K562 (cell line): ENCODE results near the gene TCEA3. TPM values are rescaled to one million over a fixed set of nuclear protein-coding genes. Genes with fewer than 3 reads are reported as not detected.

Source experiments
- ARNT ChIP-seq, 2 experiments: fragments of 450-650 bp; IDR thresholded peaks; 2 replicates each; pipeline ENCODE4 v1.6.1; 2016; ENCODE audit warnings: mild to moderate bottlenecking in 1 of 2
- CC2D1A ChIP-seq: fragments of 450-650 bp; IDR thresholded peaks from 2 replicates; pipeline ENCODE4 v1.6.1; 2017; ENCODE audit warnings: mild to moderate bottlenecking
- DPF2 ChIP-seq: fragments of 450-650 bp; IDR thresholded peaks from 2 replicates; pipeline ENCODE4 v1.6.1; 2016
- ETV6 ChIP-seq, 3 experiments: fragments of 150-350 bp in 1 of 3; sonication (generic) in 1 of 3; formaldehyde crosslinking in 1 of 3; IDR thresholded peaks; 2 replicates each; pipeline versions ENCODE4 v1.6.1 to v1.8.0; 2014 to 2022; ENCODE audit warnings: borderline replicate concordance in 2 of 3, low read depth in 2 of 3, antibody characterized with exemption in 1 of 3, low read length in 1 of 3, mild to moderate bottlenecking in 1 of 3, missing genetic modification reagents in 1 of 3
- FOXA3 ChIP-seq, 2 experiments: fragments of 450-650 bp in 1 of 2; sonication (generic) in 1 of 2; formaldehyde crosslinking; IDR thresholded peaks in 1 of 2; conservative IDR thresholded peaks in 1 of 2; 2 replicates each; pipeline versions ENCODE4 v1.4.0 to v1.8.0; 2020 to 2022; ENCODE audit warnings: mild to moderate bottlenecking in 2 of 2, missing genetic modification reagents in 1 of 2
- HSF4 ChIP-seq: fragments of 250-450 bp; sonication (Bioruptor Pico); IDR thresholded peaks from 2 replicates; pipeline ENCODE4 v2.1.2; 2022; ENCODE audit warnings: mild to moderate bottlenecking, moderate library complexity, borderline replicate concordance
- MYNN ChIP-seq, 2 experiments: sonication (generic); formaldehyde crosslinking in 1 of 2; IDR thresholded peaks; 2 replicates each; pipeline versions ENCODE4 v1.5.0 to v1.6.1; 2016 to 2020; ENCODE audit warnings: antibody characterized with exemption in 1 of 2, missing genetic modification reagents in 1 of 2
- NCOR1 ChIP-seq: fragments of 450-650 bp; IDR thresholded peaks from 2 replicates; pipeline ENCODE4 v1.6.1; 2016; ENCODE audit warnings: mild to moderate bottlenecking, moderate library complexity
- SMARCE1 ChIP-seq: fragments of 450-650 bp; IDR thresholded peaks from 2 replicates; pipeline ENCODE4 v1.7.1; 2016; ENCODE audit warnings: mild to moderate bottlenecking
- TEAD4 ChIP-seq, 2 experiments: sonication (generic) in 1 of 2; formaldehyde crosslinking in 1 of 2; IDR thresholded peaks; 2 replicates each; pipeline versions ENCODE4 v1.6.1 to v1.8.0; 2012 to 2022; ENCODE audit warnings: borderline replicate concordance in 1 of 2, inconsistent platforms in 1 of 2, low read length in 1 of 2, mild to moderate bottlenecking in 1 of 2, missing genetic modification reagents in 1 of 2
- ZKSCAN8 ChIP-seq: fragments of 200-800 bp; sonication (Bioruptor generic); IDR thresholded peaks from 2 replicates; pipeline ENCODE4 v1.6.1; 2016; ENCODE audit warnings: missing genetic modification characterization, missing compliant biosample characterization
- ZNF134 ChIP-seq: fragments of 250-450 bp; sonication (Bioruptor Pico); conservative IDR thresholded peaks from 2 replicates; pipeline ENCODE4 v1.4.0; 2020
- ZNF253 ChIP-seq: fragments of 250-450 bp; sonication (Bioruptor Pico); conservative IDR thresholded peaks from 2 replicates; pipeline ENCODE4 v1.6.1; 2021; ENCODE audit warnings: mild to moderate bottlenecking
- ZNF431 ChIP-seq: sonication (generic); formaldehyde crosslinking; IDR thresholded peaks from 2 replicates; pipeline ENCODE4 v1.8.0; 2022; ENCODE audit warnings: mild to moderate bottlenecking, missing genetic modification reagents
- ZNF507 ChIP-seq: conservative IDR thresholded peaks from 2 replicates; pipeline ENCODE4 v1.6.1; 2017; ENCODE audit warnings: missing genetic modification characterization, missing compliant biosample characterization
- ZNF766 ChIP-seq: fragments of 200-800 bp; sonication (Bioruptor generic); conservative IDR thresholded peaks from 2 replicates; pipeline ENCODE4 v1.6.1; 2016; ENCODE audit warnings: missing genetic modification characterization, missing compliant biosample characterization
- polyA plus RNA-seq, 8 experiments: library from polyadenylated mRNA; depleted of rRNA in 4 of 8; stranded (reverse) in 5 of 8; unstranded in 3 of 8; fragments of >200 nt; fragmentation: Nextera tagmentation in 2 of 8; fragmentation: Illumina TruSeq in 1 of 8; extraction: Ambion mirVana in 2 of 8; extraction: Trizol in 1 of 8; gene quantifications; 2 replicates each; pipeline versions ENCODE4 v1.2.1 to v1.2.3, GENCODE V29; 2011 to 2014; ENCODE audit warnings: inconsistent platforms in 1 of 8, missing spikeins in 1 of 8
- total RNA-seq, 7 experiments: library from RNA; depleted of rRNA in 6 of 7; stranded (reverse); fragments of >200 nt in 6 of 7; fragmentation: Illumina TruSeq in 2 of 7; extraction: Trizol in 2 of 7; gene quantifications; 2 replicates each; pipeline versions ENCODE4 v1.2.1 to v1.2.3, GENCODE V29; 2011 to 2021; ENCODE audit warnings: low replicate concordance in 1 of 7
- TF ChIP-seq, protein P1 (sequence below): sonication (generic); formaldehyde crosslinking; IDR thresholded peaks from 2 replicates; pipeline ENCODE4 v1.8.0; 2023; ENCODE audit warnings: mild to moderate bottlenecking, missing genetic modification reagents
- TF ChIP-seq, protein P2 (sequence below): fragments of 250-450 bp; sonication (Bioruptor Pico); IDR thresholded peaks from 2 replicates; pipeline ENCODE4 v1.8.0; 2021; ENCODE audit warnings: borderline replicate concordance, mild to moderate bottlenecking, moderate library complexity; ENCODE audit not compliant: poor library complexity, severe bottlenecking
- TF ChIP-seq, protein P3 (sequence below): sonication (generic); formaldehyde crosslinking; IDR thresholded peaks from 2 replicates; pipeline ENCODE4 v1.8.0; 2023; ENCODE audit warnings: mild to moderate bottlenecking, missing genetic modification reagents
- TF ChIP-seq, protein P4 (sequence below): conservative IDR thresholded peaks from 2 replicates; pipeline ENCODE4 v1.6.1; 2011; ENCODE audit warnings: low read depth, mild to moderate bottlenecking, low read length; ENCODE audit not compliant: control insufficient read depth

Gene TCEA3
- total and polyA plus RNA-seq, 9 of the 15 experiments (the other 6 are each of a cell fraction or from before 2014, with no cell fraction given): 0.03 to 0.55 (median 0.36) TPM

DNA sequence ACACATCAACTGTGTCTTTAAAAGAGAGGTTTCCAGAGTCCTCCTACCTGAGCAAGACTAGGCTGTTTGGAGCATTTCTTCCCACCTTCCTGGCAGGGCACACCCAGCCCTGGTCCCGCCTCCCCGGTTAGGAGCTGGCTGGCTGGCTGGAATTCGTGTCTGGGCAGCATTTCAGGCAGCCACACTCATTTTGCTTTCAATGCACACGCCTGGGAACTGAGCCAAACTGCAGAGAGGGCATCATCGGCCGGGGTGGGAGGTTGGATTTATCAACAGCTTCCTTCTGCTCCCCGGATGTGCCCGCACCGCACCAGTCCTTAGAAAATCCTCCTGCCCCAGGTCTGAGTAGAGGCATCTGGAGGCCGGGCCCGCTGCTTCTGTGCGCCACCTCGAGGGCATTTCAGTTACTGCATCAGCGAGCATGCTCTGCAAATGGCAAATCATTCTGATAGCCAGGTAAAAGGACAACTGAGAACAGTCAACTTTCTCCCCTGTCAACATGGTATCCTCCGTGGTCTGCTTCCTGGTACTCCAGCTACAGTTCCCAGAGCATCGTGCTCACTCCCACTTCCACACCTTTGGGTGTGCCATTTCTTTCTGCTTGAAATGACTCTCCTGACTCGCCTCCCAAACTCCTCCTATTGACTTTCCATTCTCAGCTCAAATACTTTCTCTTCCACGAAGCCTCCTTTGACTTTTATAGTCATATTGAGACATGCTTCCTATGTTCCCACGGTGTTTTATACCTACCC lies 20.6 kb downstream of the TCEA3 start (continued):
- TF ChIP-seq, protein P1, sequence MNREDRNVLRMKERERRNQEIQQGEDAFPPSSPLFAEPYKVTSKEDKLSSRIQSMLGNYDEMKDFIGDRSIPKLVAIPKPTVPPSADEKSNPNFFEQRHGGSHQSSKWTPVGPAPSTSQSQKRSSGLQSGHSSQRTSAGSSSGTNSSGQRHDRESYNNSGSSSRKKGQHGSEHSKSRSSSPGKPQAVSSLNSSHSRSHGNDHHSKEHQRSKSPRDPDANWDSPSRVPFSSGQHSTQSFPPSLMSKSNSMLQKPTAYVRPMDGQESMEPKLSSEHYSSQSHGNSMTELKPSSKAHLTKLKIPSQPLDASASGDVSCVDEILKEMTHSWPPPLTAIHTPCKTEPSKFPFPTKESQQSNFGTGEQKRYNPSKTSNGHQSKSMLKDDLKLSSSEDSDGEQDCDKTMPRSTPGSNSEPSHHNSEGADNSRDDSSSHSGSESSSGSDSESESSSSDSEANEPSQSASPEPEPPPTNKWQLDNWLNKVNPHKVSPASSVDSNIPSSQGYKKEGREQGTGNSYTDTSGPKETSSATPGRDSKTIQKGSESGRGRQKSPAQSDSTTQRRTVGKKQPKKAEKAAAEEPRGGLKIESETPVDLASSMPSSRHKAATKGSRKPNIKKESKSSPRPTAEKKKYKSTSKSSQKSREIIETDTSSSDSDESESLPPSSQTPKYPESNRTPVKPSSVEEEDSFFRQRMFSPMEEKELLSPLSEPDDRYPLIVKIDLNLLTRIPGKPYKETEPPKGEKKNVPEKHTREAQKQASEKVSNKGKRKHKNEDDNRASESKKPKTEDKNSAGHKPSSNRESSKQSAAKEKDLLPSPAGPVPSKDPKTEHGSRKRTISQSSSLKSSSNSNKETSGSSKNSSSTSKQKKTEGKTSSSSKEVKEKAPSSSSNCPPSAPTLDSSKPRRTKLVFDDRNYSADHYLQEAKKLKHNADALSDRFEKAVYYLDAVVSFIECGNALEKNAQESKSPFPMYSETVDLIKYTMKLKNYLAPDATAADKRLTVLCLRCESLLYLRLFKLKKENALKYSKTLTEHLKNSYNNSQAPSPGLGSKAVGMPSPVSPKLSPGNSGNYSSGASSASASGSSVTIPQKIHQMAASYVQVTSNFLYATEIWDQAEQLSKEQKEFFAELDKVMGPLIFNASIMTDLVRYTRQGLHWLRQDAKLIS: peak; percentile 51; the same call in 1 of the 2 replicates
- no peak for TF ChIP-seq ZKSCAN8
- TF ChIP-seq, protein P2, sequence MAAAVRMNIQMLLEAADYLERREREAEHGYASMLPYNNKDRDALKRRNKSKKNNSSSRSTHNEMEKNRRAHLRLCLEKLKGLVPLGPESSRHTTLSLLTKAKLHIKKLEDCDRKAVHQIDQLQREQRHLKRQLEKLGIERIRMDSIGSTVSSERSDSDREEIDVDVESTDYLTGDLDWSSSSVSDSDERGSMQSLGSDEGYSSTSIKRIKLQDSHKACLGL (CRISPR knock-in tag): no peak
- no peak for TF ChIP-seq HSF4 (CRISPR knock-in tag)
- no peak for TF ChIP-seq ZNF431 (CRISPR knock-in tag)
- TF ChIP-seq ZNF253: no peak
- TF ChIP-seq ARNT (IDR thresholded peaks at IDR 0.05): no peak; a peak in 1 of 4 replicates
- TF ChIP-seq, protein P3, sequence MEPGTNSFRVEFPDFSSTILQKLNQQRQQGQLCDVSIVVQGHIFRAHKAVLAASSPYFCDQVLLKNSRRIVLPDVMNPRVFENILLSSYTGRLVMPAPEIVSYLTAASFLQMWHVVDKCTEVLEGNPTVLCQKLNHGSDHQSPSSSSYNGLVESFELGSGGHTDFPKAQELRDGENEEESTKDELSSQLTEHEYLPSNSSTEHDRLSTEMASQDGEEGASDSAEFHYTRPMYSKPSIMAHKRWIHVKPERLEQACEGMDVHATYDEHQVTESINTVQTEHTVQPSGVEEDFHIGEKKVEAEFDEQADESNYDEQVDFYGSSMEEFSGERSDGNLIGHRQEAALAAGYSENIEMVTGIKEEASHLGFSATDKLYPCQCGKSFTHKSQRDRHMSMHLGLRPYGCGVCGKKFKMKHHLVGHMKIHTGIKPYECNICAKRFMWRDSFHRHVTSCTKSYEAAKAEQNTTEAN (CRISPR knock-in tag): peak; percentile 75; the same call in 1 of the 2 replicates
- TF ChIP-seq ZNF766 (CRISPR knock-in tag): 0 out of 2 replicates have a peak, but pooled peaks have one; percentile 35
- TF ChIP-seq NCOR1: peak; percentile 55; the same call in 1 of the 2 replicates
- TF ChIP-seq ZNF507 (tag): no peak
- TF ChIP-seq, protein P4, sequence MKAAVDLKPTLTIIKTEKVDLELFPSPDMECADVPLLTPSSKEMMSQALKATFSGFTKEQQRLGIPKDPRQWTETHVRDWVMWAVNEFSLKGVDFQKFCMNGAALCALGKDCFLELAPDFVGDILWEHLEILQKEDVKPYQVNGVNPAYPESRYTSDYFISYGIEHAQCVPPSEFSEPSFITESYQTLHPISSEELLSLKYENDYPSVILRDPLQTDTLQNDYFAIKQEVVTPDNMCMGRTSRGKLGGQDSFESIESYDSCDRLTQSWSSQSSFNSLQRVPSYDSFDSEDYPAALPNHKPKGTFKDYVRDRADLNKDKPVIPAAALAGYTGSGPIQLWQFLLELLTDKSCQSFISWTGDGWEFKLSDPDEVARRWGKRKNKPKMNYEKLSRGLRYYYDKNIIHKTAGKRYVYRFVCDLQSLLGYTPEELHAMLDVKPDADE: 0 out of 2 replicates have a peak, but pooled peaks have one; percentile 49
- no peak for TF ChIP-seq ZNF134 (CRISPR knock-in tag)
- no peak for TF ChIP-seq ETV6 (IDR thresholded peaks at IDR 0.05; ENCODE audit: borderline replicate concordance in 1 of 2, low read depth in 2 of 2, low read length in 1 of 2)
- 0 out of 2 replicates have a peak, but pooled peaks have one; percentile 25 for TF ChIP-seq ETV6 (CRISPR knock-in tag; IDR thresholded peaks at IDR 0.05; ENCODE audit: borderline replicate concordance)
- TF ChIP-seq TEAD4 (IDR thresholded peaks at IDR 0.05; ENCODE audit: low read length): peak; percentile 59; the same call in 1 of the 2 replicates
- TF ChIP-seq TEAD4 (CRISPR knock-in tag; IDR thresholded peaks at IDR 0.05; ENCODE audit: borderline replicate concordance): no peak
- TF ChIP-seq SMARCE1: no peak
- peak; percentile 80 for TF ChIP-seq CC2D1A
- peak; percentile 72 for TF ChIP-seq MYNN (IDR thresholded peaks at IDR 0.05)
- no peak for TF ChIP-seq MYNN (CRISPR knock-in tag; IDR thresholded peaks at IDR 0.05)
- no peak for TF ChIP-seq FOXA3 (CRISPR knock-in tag; conservative IDR thresholded peaks at IDR 0.05 in 1 of 2, IDR thresholded peaks at IDR 0.05 in 1 of 2)
- peak; percentile 37 for TF ChIP-seq DPF2
